Measurements from ENCODE around the gene HERC4. TPM values are rescaled to one million over a fixed set of nuclear protein-coding genes. Genes with fewer than 3 reads are reported as not detected.

HERC4 gene
- total and polyA plus RNA-seq, 9 of the 15 experiments (the other 6 are each of a cell fraction or from before 2014, with no cell fraction given): 12.5 to 33.5 (median 22.8) TPM

DNA sequence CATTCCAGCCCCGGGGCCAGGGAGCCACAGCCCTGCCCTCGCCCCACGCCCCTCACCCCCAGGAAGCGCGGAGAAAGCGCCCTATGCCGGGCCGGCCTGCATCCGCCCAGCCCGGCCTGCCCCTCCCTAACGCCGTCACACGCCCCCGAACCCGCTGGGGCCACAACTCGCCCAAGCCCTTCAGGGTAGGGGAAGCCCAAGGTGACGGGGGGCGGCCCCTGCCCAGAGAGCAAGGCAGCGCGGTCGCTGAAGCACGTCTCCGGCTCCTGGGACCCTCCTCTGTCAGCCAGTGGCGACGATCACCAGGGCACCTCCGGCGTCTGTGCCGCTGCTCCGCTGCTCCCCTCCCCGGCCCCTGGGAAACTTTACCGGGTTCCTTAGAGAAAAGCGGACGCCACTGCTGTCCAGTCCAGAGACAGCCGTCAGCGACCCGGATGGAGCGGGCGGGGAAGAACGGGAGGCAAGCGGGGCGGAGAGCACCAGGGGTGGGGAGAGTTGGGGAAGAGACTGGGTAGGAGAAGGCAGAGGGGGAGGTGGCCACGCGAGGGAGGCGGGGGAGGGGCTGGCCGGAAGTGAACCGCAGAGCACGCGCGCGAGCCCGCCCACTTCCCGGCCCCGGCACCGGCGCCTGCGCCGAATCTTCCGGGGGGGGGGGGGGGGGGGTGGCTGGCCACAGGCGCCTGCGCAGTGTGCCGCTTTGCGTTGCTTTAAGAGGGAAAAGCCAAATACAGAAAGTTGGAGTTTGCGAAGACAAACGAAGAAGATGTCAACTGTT, at the start of gene HERC4 (continued):
- TF ChIP-seq HES1 (IDR thresholded peaks at IDR 0.05; ENCODE audit: low read depth): peak; percentile 84
- TF ChIP-seq MITF (IDR thresholded peaks at IDR 0.05): no peak
- TF ChIP-seq ZNF316 (IDR thresholded peaks at IDR 0.05): no peak
- TF ChIP-seq ZNF76 (CRISPR knock-in tag; IDR thresholded peaks at IDR 0.05; ENCODE audit: borderline replicate concordance): no peak; the same call in 1 of the 2 replicates
- TF ChIP-seq BHLHE40 (IDR thresholded peaks at IDR 0.05; ENCODE audit: low read length): peak; percentile 86
- TF ChIP-seq, protein P1, sequence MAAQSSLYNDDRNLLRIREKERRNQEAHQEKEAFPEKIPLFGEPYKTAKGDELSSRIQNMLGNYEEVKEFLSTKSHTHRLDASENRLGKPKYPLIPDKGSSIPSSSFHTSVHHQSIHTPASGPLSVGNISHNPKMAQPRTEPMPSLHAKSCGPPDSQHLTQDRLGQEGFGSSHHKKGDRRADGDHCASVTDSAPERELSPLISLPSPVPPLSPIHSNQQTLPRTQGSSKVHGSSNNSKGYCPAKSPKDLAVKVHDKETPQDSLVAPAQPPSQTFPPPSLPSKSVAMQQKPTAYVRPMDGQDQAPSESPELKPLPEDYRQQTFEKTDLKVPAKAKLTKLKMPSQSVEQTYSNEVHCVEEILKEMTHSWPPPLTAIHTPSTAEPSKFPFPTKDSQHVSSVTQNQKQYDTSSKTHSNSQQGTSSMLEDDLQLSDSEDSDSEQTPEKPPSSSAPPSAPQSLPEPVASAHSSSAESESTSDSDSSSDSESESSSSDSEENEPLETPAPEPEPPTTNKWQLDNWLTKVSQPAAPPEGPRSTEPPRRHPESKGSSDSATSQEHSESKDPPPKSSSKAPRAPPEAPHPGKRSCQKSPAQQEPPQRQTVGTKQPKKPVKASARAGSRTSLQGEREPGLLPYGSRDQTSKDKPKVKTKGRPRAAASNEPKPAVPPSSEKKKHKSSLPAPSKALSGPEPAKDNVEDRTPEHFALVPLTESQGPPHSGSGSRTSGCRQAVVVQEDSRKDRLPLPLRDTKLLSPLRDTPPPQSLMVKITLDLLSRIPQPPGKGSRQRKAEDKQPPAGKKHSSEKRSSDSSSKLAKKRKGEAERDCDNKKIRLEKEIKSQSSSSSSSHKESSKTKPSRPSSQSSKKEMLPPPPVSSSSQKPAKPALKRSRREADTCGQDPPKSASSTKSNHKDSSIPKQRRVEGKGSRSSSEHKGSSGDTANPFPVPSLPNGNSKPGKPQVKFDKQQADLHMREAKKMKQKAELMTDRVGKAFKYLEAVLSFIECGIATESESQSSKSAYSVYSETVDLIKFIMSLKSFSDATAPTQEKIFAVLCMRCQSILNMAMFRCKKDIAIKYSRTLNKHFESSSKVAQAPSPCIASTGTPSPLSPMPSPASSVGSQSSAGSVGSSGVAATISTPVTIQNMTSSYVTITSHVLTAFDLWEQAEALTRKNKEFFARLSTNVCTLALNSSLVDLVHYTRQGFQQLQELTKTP (IDR thresholded peaks at IDR 0.05; ENCODE audit: low read depth in 1 of 2, partially characterized antibody in 2 of 2): no peak
- TF ChIP-seq, protein P2, sequence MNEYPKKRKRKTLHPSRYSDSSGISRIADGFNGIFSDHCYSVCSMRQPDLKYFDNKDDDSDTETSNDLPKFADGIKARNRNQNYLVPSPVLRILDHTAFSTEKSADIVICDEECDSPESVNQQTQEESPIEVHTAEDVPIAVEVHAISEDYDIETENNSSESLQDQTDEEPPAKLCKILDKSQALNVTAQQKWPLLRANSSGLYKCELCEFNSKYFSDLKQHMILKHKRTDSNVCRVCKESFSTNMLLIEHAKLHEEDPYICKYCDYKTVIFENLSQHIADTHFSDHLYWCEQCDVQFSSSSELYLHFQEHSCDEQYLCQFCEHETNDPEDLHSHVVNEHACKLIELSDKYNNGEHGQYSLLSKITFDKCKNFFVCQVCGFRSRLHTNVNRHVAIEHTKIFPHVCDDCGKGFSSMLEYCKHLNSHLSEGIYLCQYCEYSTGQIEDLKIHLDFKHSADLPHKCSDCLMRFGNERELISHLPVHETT (CRISPR knock-in tag; conservative IDR thresholded peaks at IDR 0.05 in 1 of 2, IDR thresholded peaks at IDR 0.05 in 1 of 2): peak in 1 of 2 experiments; percentile 95; a peak in 2 of 4 replicates
- no peak for TF ChIP-seq PHB2 (IDR thresholded peaks at IDR 0.05; ENCODE audit: low read depth)
- no peak for TF ChIP-seq BRCA1 (IDR thresholded peaks at IDR 0.05)
- TF ChIP-seq BRCA1 (CRISPR knock-in tag; IDR thresholded peaks at IDR 0.05): no peak
- TF ChIP-seq RFX1 (IDR thresholded peaks at IDR 0.05): no peak
- 0 out of 2 replicates have a peak, but pooled peaks have one; percentile 87 for TF ChIP-seq RBM14 (IDR thresholded peaks at IDR 0.05; ENCODE audit: borderline replicate concordance, insufficient read depth, low read depth, low read length)
- no peak for TF ChIP-seq RNF219 (CRISPR knock-in tag; IDR thresholded peaks at IDR 0.05)
- no peak for TF ChIP-seq ZNF696 (CRISPR knock-in tag; conservative IDR thresholded peaks at IDR 0.05)
- TF ChIP-seq JUN (IDR thresholded peaks at IDR 0.05; ENCODE audit: borderline replicate concordance, low read depth, low read length): no peak
- TF ChIP-seq JUN (CRISPR knock-in tag; IDR thresholded peaks at IDR 0.05; ENCODE audit: borderline replicate concordance): no peak
